ENCODE data around the gene SLC8A1.

The SLC8A1 gene

DNA sequence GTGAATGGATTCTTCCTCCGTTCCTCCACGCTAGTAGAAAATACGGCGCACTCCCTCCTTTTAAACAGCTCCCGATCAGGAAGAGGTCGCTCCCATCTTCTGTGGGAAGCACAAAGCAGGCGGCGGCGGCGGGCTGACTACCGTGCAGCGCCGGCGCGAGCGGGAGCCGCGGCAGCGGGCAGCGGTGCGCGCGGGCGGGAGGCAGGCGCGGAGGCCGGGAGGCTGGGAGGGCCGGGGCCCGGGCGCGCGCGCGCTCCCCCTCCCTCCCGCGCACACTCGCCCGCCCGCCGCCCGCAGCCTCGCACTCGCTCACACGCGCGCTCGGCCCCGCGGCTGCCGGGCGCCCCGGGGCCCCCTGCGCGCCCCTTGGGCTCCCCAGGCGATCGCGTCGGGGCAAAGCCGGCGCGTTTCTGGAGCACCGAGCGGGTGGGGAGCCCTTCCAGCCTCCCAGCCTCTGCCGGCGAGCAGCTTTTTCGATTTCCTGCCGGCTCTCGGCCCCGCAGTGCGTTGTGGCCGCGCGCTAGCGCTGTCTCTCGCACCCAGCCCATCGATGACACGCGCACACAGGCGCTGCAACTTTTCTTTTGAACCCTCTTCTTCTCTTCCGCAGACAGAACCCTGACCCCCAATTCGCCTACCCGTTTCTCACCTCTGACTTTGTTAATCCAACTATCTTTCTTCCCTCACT is at the start of gene SLC8A1:
Gene SLC8A1 (minus strand): TSS at position 173 of the 688 bp plus-strand sequence.
- no peaks in the 10 kb centered on the region for H3K9me3 ChIP-seq (ENCODE audit: control insufficient read depth in 1 of 2, low read length in 2 of 2)
- H3K9ac ChIP-seq (ENCODE audit: low read depth in 1 of 2, low read length in 2 of 2): peak within 1 kb of the TSS; percentile 34 to 73
- H3K27ac ChIP-seq (ENCODE audit: low read depth, low read length): peak within 1 kb of the TSS; percentile 30
- H3K4me3 ChIP-seq (ENCODE audit: low read depth in 1 of 2, low read length in 2 of 2): peak within 1 kb of the TSS; percentile 66 to 85
- H3K36me3 ChIP-seq (ENCODE audit: control insufficient read depth in 1 of 2, insufficient read depth in 2 of 2, low read length in 2 of 2): no peaks in the 10 kb centered on the region
- H3K4me1 ChIP-seq (ENCODE audit: control insufficient read depth in 1 of 2, insufficient read depth in 2 of 2, low read length in 2 of 2): peaks cover 0 to 18% of the 10 kb centered on the region in 2 donors
- H3K27me3 ChIP-seq (ENCODE audit: control insufficient read depth in 1 of 2, insufficient read depth in 2 of 2, low read length in 2 of 2): no peaks in the 10 kb centered on the region

DNA sequence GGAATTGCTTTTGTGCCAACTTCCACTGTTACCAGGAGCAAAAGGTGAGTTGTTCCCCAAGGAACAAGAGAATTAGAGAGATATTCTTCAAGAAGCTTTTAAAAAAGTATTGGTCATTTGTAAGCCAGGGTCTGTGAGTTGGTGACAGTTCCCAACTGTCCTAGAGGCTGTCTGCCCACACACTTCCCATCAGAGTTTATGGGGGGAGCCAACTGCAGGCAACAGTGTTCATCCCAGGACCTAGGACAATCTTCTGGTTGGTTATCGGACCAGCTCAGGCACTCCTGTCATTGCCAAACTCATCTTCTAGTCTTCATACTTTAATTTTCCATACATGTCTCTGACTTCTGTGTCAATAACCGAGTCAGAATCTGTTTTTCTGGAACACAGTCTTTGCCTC is 47.5 kb upstream of the SLC8A1 start:
- no peaks in the 10 kb centered on the region for H3K9me3 ChIP-seq (ENCODE audit: control insufficient read depth in 1 of 2, low read length in 2 of 2)
- no peak overlapping the region for H3K27ac ChIP-seq (ENCODE audit: low read depth, low read length)
- H3K9ac ChIP-seq (ENCODE audit: low read depth in 1 of 2, low read length in 2 of 2): no peak overlapping the region
- no peak overlapping the region for H3K4me3 ChIP-seq (ENCODE audit: low read depth in 1 of 2, low read length in 2 of 2)
- no peaks in the 10 kb centered on the region for H3K27me3 ChIP-seq (ENCODE audit: control insufficient read depth in 1 of 2, insufficient read depth in 2 of 2, low read length in 2 of 2)
- no peaks in the 10 kb centered on the region for H3K36me3 ChIP-seq (ENCODE audit: control insufficient read depth in 1 of 2, insufficient read depth in 2 of 2, low read length in 2 of 2)
- H3K4me1 ChIP-seq (ENCODE audit: control insufficient read depth in 1 of 2, insufficient read depth in 2 of 2, low read length in 2 of 2): no peaks in the 10 kb centered on the region

DNA sequence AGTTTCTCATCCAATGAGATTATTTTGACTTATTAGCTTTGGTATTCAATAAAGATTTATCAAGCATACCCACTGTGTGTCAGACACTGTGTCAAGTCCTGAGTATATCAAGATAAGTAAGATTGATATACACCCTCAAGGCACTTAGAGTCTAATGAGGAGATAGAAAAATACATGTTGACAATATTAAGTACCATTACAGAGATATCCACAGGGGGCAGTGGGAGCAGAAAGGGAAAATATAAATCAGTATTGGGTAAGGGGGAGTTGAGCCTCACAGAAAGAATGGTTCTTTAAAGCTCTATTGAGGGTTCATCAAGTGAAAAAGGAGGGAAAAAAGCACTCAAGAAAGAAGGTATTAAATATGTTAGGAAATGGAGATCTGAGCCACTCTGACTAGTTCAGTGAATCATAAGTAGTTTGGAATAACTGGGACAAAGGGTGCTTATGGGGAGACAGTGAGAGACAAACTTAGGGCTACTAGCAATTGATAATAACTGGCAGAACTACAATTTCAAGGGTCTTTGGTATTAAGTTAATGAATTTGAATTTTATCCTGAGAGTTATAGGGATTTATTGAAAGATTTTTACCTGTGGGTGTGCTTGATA is 45.5 kb upstream of the SLC8A1 start:
- H3K4me1 ChIP-seq (ENCODE audit: control insufficient read depth in 1 of 2, insufficient read depth in 2 of 2, low read length in 2 of 2): no peaks in the 10 kb centered on the region
- H3K27me3 ChIP-seq (ENCODE audit: control insufficient read depth in 1 of 2, insufficient read depth in 2 of 2, low read length in 2 of 2): no peaks in the 10 kb centered on the region
- H3K27ac ChIP-seq (ENCODE audit: low read depth, low read length): no peak overlapping the region
- H3K36me3 ChIP-seq (ENCODE audit: control insufficient read depth in 1 of 2, insufficient read depth in 2 of 2, low read length in 2 of 2): no peaks in the 10 kb centered on the region
- no peak overlapping the region for H3K4me3 ChIP-seq (ENCODE audit: low read depth in 1 of 2, low read length in 2 of 2)
- H3K9me3 ChIP-seq (ENCODE audit: control insufficient read depth in 1 of 2, low read length in 2 of 2): no peaks in the 10 kb centered on the region
- H3K9ac ChIP-seq (ENCODE audit: low read depth in 1 of 2, low read length in 2 of 2): no peak overlapping the region

DNA sequence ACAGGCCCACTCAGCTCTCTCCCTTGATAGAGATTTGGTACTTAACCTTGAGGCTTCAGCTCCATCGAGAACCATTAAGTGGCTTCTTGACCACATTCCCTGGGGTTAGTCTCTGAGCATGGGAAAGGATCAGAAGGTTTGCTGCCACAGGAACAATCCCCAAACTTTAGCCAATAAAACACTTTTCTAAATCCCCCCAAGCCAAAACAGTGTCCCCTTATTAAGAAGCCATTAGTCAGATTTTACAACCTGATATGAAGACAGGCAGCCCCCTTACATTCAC is 37.7 kb upstream of the SLC8A1 start:
- Histone ChIP-seq H3K9ac (ENCODE audit: low read depth in 1 of 2, low read length in 2 of 2) (peak overlapping the region in 1 of 2 donors; percentile 51), H3K4me1 (ENCODE audit: control insufficient read depth in 1 of 2, insufficient read depth in 2 of 2, low read length in 2 of 2) (peaks cover 0 to 18% of the 10 kb centered on the region in 2 donors), H3K36me3 (ENCODE audit: control insufficient read depth in 1 of 2, insufficient read depth in 2 of 2, low read length in 2 of 2) (no peaks in the 10 kb centered on the region), H3K9me3 (ENCODE audit: control insufficient read depth in 1 of 2, low read length in 2 of 2) (no peaks in the 10 kb centered on the region), H3K27ac (ENCODE audit: low read depth, low read length) (no peak overlapping the region), H3K27me3 (ENCODE audit: control insufficient read depth in 1 of 2, insufficient read depth in 2 of 2, low read length in 2 of 2) (no peaks in the 10 kb centered on the region), H3K4me3 (ENCODE audit: low read depth in 1 of 2, low read length in 2 of 2) (peak overlapping the region; percentile 63 to 69)

DNA sequence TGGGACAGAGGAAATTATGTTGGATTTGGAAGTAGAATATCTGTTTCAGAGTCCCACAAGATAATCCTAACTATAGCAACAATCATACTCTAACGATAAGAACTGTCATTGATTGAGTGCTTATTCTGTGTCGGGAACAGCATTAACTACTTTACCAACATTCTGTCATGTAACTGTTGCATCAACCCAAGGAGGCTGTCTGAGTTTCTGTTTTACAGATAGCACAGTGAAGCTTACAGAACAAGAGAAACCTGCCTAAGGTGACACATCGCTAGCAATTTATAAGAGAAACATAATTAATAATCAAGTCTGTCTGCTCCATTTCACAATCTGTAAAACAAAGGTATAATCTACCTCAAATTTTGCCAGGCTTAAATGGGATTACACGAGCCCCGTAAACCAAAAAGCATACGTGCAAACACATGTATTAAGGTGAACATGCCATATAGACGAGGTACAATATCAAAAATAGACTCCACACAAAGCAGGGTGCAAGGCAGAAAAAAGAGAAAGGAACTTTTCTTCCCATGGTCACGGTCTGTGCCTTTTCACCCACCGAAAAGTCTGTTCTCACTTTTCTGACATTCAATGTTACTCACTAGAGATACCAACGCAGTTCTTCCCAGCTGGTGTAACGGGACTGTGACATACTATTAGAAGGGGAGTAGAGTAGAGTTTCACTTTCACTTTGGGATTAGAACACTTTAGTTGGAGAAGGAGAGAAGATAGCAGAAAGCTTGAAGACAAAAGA is 37.2 kb upstream of the SLC8A1 start:
- Histone ChIP-seq H3K4me1 (ENCODE audit: control insufficient read depth in 1 of 2, insufficient read depth in 2 of 2, low read length in 2 of 2) (peaks cover 0 to 18% of the 10 kb centered on the region in 2 donors), H3K36me3 (ENCODE audit: control insufficient read depth in 1 of 2, insufficient read depth in 2 of 2, low read length in 2 of 2) (no peaks in the 10 kb centered on the region), H3K27ac (ENCODE audit: low read depth, low read length) (no peak overlapping the region), H3K27me3 (ENCODE audit: control insufficient read depth in 1 of 2, insufficient read depth in 2 of 2, low read length in 2 of 2) (no peaks in the 10 kb centered on the region), H3K4me3 (ENCODE audit: low read depth in 1 of 2, low read length in 2 of 2) (peak overlapping the region; percentile 63 to 69), H3K9me3 (ENCODE audit: control insufficient read depth in 1 of 2, low read length in 2 of 2) (no peaks in the 10 kb centered on the region), H3K9ac (ENCODE audit: low read depth in 1 of 2, low read length in 2 of 2) (peak overlapping the region; percentile 4 to 51)

DNA sequence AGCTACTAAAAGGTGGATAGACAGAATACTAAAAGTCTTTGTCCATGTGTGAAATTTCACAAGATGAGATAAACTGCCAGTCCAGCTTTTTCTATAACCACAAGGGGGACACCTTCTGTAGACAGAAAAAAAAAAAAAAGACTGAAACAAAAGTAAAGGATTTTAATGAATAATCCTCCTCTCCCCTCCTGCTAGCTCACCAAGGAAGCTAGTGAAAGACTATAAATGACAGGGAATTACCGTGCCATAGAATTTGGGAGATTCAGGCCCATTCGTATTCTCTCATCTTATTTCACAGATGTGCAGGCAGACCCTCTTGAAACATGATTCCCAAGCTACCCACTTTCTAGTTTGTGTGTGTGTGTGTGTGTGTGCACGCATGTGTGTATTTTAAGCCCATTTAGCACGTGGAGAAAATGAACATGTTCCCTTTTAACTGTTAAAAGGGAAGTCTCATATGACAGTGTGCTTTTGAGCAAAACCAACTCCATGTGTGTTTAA is 36.3 kb upstream of the SLC8A1 start:
- Histone ChIP-seq H3K27me3 (ENCODE audit: control insufficient read depth in 1 of 2, insufficient read depth in 2 of 2, low read length in 2 of 2) (no peaks in the 10 kb centered on the region), H3K9ac (ENCODE audit: low read depth in 1 of 2, low read length in 2 of 2) (no peak overlapping the region), H3K36me3 (ENCODE audit: control insufficient read depth in 1 of 2, insufficient read depth in 2 of 2, low read length in 2 of 2) (no peaks in the 10 kb centered on the region), H3K4me1 (ENCODE audit: control insufficient read depth in 1 of 2, insufficient read depth in 2 of 2, low read length in 2 of 2) (peaks cover 0 to 18% of the 10 kb centered on the region in 2 donors), H3K27ac (ENCODE audit: low read depth, low read length) (no peak overlapping the region), H3K4me3 (ENCODE audit: low read depth in 1 of 2, low read length in 2 of 2) (no peak overlapping the region), H3K9me3 (ENCODE audit: control insufficient read depth in 1 of 2, low read length in 2 of 2) (no peaks in the 10 kb centered on the region)

DNA sequence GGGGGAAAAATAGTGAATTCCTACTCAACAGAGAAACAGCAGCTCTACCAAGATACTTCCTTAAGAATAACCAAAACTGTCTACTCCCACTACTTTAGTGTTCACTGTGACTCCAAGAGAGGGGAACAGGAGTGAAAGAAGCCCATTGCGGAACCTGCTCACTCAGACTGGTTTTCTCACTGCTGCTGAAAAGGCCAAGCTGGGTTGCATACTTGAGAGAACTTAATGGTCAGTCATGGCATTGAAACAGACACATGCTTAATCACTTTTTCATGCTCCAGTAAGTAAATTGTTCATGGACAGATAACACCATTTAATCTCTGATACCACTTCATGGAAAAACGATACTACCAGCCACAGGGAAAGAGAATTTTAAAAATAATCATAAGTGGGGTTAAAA is 35.7 kb upstream of the SLC8A1 start:
- peaks cover 0 to 18% of the 10 kb centered on the region in 2 donors for H3K4me1 ChIP-seq (ENCODE audit: control insufficient read depth in 1 of 2, insufficient read depth in 2 of 2, low read length in 2 of 2)
- H3K36me3 ChIP-seq (ENCODE audit: control insufficient read depth in 1 of 2, insufficient read depth in 2 of 2, low read length in 2 of 2): no peaks in the 10 kb centered on the region
- H3K27me3 ChIP-seq (ENCODE audit: control insufficient read depth in 1 of 2, insufficient read depth in 2 of 2, low read length in 2 of 2): no peaks in the 10 kb centered on the region
- H3K9ac ChIP-seq (ENCODE audit: low read depth in 1 of 2, low read length in 2 of 2): no peak overlapping the region
- no peak overlapping the region for H3K27ac ChIP-seq (ENCODE audit: low read depth, low read length)
- H3K4me3 ChIP-seq (ENCODE audit: low read depth in 1 of 2, low read length in 2 of 2): no peak overlapping the region
- H3K9me3 ChIP-seq (ENCODE audit: control insufficient read depth in 1 of 2, low read length in 2 of 2): no peaks in the 10 kb centered on the region

DNA sequence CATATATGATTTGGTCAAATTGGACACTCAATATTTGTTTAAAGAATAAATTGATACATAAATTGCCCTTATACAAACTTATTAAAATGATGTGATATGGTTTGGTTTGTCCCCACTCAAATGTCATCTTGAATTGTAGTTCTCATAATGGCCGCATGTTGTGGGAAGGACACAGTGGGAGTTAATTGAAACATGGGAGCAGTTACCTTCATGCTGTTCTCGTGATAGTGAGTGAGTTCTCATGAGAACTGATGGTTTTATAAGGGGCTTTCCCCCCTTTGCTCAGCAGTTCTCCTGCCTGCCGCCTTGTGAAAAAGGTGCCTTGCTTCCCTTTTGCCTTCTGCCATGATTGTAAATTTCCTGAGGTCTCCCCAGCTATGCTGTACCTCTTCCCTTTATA is 34.0 kb upstream of the SLC8A1 start:
- Histone ChIP-seq H3K27ac (ENCODE audit: low read depth, low read length) (no peak overlapping the region), H3K9ac (ENCODE audit: low read depth in 1 of 2, low read length in 2 of 2) (no peak overlapping the region), H3K4me1 (ENCODE audit: control insufficient read depth in 1 of 2, insufficient read depth in 2 of 2, low read length in 2 of 2) (peaks cover 0 to 18% of the 10 kb centered on the region in 2 donors), H3K27me3 (ENCODE audit: control insufficient read depth in 1 of 2, insufficient read depth in 2 of 2, low read length in 2 of 2) (no peaks in the 10 kb centered on the region), H3K36me3 (ENCODE audit: control insufficient read depth in 1 of 2, insufficient read depth in 2 of 2, low read length in 2 of 2) (no peaks in the 10 kb centered on the region), H3K9me3 (ENCODE audit: control insufficient read depth in 1 of 2, low read length in 2 of 2) (no peaks in the 10 kb centered on the region), H3K4me3 (ENCODE audit: low read depth in 1 of 2, low read length in 2 of 2) (no peak overlapping the region)

DNA sequence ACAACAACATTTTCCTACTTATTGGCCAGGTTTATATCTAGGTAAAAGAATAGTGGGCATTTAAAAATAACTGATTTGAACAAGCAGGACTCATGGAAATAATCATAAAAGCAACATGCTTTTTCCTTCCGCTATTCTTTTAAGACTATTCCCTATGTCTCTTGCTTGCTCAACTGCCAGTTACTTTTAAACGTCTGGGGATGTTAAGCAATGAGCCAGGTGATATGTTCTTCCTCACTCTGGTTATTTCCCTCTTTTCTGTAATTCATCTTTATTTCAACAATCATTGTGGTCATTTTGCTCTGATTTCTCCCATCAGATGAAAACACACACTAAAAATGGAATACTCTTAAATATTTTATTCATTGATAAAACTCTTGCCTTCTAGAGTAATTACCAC is 33.4 kb upstream of the SLC8A1 start:
- no peaks in the 10 kb centered on the region for H3K9me3 ChIP-seq (ENCODE audit: control insufficient read depth in 1 of 2, low read length in 2 of 2)

DNA sequence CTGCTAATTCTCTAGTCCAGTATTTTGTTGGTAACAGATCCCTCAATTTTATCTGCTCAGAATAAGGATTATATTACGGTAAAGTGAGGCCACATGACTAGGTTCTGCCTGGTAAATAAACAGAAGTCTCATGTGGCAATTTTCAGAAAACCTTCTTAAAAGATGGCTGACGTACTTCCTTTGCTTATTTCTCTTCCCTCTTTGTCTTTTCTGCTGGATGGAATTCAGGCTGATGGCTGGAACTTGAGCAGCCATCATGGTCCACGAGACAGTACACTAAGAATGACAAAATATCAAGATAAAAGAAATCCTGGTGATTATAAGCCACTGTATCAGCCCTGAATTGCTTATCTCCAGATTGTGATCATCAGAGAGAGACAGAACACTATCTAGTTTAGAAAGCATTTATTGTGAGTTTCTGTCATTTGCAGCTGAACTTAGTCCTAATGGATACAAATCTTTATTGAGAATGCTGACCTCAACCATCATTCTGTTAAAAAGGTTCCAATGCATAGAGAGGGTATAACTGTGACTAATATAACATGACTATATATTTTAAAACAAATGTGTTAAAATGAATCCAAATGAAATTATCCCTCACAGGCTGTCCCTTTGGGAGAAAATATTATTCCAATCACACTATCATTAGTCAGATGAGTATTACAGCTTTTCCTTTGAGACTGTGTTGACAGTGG is 31.8 kb upstream of the SLC8A1 start:
- Histone ChIP-seq H3K27ac (ENCODE audit: low read depth, low read length) (no peak overlapping the region), H3K27me3 (ENCODE audit: control insufficient read depth in 1 of 2, insufficient read depth in 2 of 2, low read length in 2 of 2) (no peaks in the 10 kb centered on the region), H3K9ac (ENCODE audit: low read depth in 1 of 2, low read length in 2 of 2) (no peak overlapping the region), H3K36me3 (ENCODE audit: control insufficient read depth in 1 of 2, insufficient read depth in 2 of 2, low read length in 2 of 2) (no peaks in the 10 kb centered on the region), H3K4me3 (ENCODE audit: low read depth in 1 of 2, low read length in 2 of 2) (no peak overlapping the region), H3K9me3 (ENCODE audit: control insufficient read depth in 1 of 2, low read length in 2 of 2) (no peaks in the 10 kb centered on the region), H3K4me1 (ENCODE audit: control insufficient read depth in 1 of 2, insufficient read depth in 2 of 2, low read length in 2 of 2) (peaks cover 0 to 5% of the 10 kb centered on the region in 2 donors)

More for the DNA sequence above, 33.4 kb upstream of the SLC8A1 start:
- H3K27me3 ChIP-seq (ENCODE audit: control insufficient read depth in 1 of 2, insufficient read depth in 2 of 2, low read length in 2 of 2): no peaks in the 10 kb centered on the region
- H3K27ac ChIP-seq (ENCODE audit: low read depth, low read length): no peak overlapping the region
- H3K36me3 ChIP-seq (ENCODE audit: control insufficient read depth in 1 of 2, insufficient read depth in 2 of 2, low read length in 2 of 2): no peaks in the 10 kb centered on the region
- H3K9ac ChIP-seq (ENCODE audit: low read depth in 1 of 2, low read length in 2 of 2): no peak overlapping the region
- peaks cover 0 to 18% of the 10 kb centered on the region in 2 donors for H3K4me1 ChIP-seq (ENCODE audit: control insufficient read depth in 1 of 2, insufficient read depth in 2 of 2, low read length in 2 of 2)
- H3K4me3 ChIP-seq (ENCODE audit: low read depth in 1 of 2, low read length in 2 of 2): no peak overlapping the region

Data from duodenal mucosa (tissue), 2 donors.